HG02970 (cell line): ENCODE measurements around the gene KRTAP10-4.
"Not testable (repeated sequence)": the region's sequence is repeated elsewhere in the genome, so short reads cannot be mapped to it uniquely, and the experiment has no call there.

Experiments
- ATAC-seq: cut with Tn5 transposase; IDR thresholded peaks from one replicate; pipeline ENCODE4 v1.9.1; 2021; ENCODE audit warnings: mild to moderate bottlenecking, moderate library complexity, moderate number of reproducible peaks; ENCODE audit not compliant: unreplicated experiment, low FRiP score

The KRTAP10-4 gene

GRCh38 chr21:44555200-44555875 lies 18.2 kb upstream of the KRTAP10-4 start:
- ATAC-seq: no peak

DNA sequence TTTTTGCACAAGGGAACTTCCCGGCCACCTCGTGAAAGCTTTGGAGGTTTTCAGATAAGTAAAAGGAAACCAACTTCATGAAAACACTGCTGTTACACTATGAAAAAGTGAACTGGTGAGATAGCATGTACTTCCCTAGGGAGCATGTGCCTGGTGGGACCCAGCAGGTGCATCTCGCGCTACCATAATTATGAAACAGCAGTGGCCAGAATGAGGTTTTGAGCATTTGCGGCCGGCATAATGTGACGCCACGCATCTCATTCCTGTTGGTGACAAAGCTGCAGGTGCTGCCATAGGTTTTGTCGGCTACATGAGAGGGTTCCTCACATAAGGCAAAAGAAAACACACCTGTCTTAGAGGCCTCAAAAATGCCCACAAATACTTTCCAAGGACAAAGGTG lies 16.6 kb upstream of the KRTAP10-4 start:
- no peak for ATAC-seq

- ATAC-seq: no peak
Observed at GRCh38 chr21:44557491-44558328, 15.8 kb upstream of the KRTAP10-4 start.

DNA sequence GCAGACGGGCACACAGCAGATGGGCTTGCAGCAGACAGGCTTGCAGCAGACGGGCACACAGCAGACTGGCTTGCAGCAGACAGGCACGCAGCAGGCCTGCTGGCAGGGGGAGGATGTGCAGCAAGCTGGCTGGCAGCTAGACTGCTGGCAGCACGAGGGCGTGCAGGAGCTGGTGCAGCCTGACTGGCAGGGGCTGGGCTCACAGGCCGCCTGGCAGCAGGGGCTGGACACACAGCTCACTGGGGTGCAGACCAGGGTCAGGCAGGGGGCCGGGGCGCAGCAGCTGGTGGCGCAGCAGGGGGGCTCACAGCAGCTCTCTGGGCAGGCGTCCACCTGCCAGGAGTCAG lies 15.2 kb upstream of the KRTAP10-4 start:
- ATAC-seq: not testable (repeated sequence)

- ATAC-seq: no peak
Observed at GRCh38 chr21:44558695-44559094, 14.8 kb upstream of the KRTAP10-4 start, which contains the start of gene KRTAP10-3. KRTAP10-3 (minus strand) TSS chr21:44558795; CDS start chr21:44558715, 80 bp downstream.

- ATAC-seq: no peak
Observed at GRCh38 chr21:44564099-44564498, 9.4 kb upstream of the KRTAP10-4 start.

- no peak for ATAC-seq
Observed at GRCh38 chr21:44564886-44565598, 8.5 kb upstream of the KRTAP10-4 start.

DNA sequence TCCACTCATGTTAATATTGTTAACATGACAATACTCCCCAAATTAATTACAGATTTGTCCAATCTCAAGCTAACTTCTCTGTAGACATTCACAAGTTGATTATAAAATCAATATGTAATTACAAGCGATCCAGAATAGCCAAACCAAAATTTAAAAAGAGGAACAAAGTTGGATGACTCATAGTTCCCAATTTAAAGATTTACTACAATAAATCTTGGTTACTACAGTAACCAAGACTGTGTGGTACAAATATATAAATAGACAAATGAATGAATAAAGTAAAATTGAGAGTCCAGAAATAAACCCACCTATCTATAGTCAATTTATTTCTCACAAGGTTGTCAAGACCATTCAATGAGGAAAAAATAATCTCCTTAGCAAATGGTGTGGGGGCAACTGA lies 7.1 kb upstream of the KRTAP10-4 start:
- ATAC-seq: no peak

DNA sequence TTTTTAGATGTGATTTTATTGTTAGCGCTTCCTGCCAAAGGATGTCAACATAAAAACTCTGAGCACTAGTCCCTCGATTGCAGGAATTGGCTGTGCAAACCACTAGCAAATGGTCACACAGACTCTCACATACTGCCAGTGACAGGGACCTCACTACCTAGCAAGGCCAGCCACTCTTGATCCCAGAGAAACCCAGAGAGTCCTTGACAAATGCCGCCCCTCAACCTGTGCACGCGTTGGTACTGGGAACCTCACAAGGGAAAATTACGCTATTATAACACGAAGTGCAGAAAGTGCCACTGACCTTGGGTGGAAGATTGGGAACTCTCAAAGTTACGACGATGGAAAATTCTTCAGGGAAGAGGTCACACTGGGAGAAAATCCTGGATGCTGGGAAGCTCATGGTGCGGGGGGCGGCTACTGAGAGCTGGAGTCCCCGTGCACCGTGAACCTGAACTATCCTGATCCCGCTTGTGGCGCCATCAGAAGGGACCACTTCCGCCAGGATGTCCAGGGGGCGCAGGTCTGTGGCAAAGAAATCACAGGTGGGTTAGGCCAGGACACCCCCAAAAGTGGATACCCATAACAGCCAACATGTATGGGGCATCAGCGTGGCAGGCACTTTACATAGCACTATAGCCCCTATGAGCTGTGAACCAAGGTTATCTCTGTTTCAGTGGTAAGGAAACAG lies 5.9 kb upstream of the KRTAP10-4 start:
- no peak for ATAC-seq

GRCh38 chr21:44568261-44568660 lies 5.3 kb upstream of the KRTAP10-4 start:
- ATAC-seq: no peak

DNA sequence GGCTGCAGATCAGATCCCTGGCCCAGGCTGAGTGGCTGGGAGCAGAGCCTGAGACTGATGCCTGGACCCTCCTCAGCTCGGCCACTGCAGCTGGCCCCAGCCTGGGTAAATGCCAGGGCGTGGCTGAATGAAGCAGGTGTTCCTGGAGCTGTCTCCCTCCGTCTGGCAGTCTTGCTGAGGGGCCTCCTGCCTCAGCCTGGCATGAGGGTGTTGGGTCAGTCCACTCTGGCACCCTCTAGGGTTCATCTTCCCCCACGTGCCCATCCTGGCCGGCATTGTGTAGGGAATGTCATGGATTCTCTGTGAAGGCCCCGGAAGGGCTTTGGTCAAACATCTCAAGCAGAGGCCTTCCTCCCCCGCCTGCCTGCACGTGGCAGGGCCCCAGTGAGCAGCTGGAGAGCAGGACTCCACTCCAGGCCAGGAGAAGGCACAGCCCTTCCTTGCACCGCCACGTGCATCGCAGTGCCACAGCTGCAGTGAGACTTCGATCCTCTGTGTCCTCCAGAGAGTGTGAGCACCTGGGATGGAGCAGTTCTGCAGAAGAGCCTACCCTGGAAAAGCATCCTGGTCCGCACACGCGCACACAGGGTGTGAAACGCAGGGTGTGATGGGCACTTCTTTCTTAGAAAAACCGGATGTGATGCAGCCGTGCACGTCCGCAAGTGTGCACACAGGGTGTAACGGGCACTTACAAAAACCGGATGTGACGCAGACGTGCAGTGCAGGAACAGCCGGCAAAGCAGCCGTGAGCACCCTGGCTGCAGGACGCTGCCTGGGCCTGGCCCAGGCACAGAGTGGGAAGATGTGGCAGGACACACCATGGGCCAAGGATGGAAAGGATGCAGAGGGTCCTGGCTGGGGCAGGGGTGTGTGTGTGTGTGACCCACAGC lies 4.6 kb upstream of the KRTAP10-4 start:
- no peak for ATAC-seq

DNA sequence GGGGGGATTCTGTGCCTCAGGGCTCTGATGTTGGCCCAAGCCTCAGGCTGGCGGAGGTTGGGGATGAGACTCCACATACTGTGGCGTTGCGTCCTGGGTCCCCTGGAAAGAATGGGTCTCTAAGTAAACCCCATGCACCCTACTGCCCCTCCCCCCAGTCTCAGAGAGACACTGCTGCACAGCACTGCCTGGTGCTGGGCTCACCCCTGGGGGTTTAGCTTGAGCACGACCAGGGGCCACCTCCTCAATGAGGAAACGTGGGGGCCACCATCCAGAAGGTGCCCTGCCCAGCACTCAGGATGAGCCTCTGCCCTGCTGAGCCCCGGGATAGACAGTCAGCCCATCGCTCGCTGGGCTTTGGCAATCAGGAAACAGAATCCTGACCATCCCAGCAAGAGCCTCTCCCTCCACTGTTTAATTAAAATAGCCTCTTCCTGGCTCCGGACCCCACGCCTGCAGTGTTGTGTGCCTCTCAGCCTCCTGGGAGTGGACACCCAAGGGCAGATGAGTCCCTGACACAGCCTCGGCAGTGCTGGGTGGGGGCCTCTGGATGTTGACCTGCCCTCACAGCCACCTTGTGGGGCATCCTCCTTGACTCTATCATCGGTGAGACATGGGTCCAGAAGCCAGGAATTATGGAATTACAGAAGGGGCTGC lies 3.5 kb upstream of the KRTAP10-4 start:
- ATAC-seq: no peak

- ATAC-seq: no peak
Observed at GRCh38 chr21:44571296-44571695, 2.2 kb upstream of the KRTAP10-4 start.

DNA sequence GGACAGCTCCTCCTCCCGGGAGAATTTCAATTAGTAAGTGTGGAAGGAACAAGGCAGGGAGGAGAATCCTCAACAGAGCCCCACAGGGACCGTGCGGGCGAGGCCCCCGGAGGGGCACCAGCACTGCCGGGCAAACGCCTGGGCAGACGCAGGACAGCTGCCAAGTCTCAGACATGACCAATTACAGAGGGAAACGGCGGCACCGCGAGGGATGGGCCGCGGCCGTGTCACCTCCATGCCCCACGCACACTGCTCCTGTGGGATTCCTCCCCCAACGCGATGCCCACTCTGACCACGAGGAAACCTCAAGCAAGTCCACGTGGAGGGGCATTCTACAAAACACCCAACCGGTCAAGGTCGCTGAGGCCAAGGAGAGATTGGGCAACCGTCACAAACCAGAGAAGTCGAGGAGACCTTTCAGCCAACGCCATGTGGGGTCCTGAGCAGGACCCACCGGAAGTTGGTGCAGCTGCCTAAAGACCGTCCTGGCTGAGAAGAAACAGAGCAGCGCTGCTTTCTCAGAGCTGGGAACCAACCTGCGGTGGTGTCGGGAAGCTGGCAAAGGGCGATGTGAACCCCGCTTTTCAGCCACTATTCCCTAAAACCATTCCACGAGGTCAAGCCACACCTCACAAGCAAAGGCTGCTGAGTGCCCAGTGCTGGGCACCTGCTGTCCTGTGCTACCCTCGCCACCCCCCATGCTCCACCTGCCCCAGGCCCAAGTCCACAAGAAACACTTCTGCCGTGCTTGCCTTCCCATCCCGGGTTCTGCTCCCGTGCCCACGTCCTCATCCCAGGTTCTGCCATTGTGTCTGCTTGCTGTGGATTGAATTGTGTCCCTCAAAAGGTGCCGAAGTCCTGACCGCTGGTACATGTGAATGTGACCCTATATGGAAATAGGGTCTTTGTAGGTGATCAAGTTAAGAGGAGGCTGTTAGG lies 1.4 kb upstream of the KRTAP10-4 start:
- no peak for ATAC-seq

- no peak for ATAC-seq
Observed at GRCh38 chr21:44572959-44573583, 458 bp upstream of the KRTAP10-4 start.

GRCh38 chr21:44574457-44575306 lies 1.2 kb downstream of the KRTAP10-4 start:
- no peak for ATAC-seq
